ENCODE data around the gene MICAL3.

DNA sequence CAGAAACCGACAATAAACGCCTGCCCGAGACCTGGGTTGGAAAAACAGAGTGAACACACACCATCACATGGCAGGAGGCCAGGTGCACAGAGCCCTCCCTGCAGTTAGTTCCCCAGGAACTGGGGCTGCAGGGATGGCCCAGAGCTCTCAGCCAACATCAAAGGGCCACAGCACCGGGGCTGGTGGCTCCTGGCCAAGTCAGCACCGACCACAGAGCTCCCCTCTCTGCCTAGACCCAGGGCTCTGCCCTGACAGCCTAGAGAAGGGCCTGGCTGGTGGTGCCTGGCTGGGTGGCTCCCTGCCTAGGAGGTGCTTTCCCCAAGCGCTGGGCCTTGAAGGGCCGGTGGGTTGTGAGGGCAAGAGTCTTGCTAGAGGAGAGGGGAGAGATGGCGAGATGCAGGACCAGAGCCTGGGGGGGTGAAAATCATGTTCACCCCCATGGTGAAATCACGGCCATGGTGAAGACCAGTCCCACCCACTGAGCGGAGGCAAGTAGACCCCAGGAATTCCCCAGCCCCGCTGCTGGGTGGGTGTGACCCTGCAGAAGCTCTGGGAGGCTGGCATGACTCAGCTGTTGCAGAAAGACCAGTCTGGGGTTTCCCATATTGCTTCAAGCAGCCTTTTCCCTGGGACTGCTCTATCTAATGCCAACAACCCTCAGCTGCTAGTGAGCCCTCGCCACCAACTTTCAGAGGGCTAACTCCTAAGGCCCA, 242.9 kb downstream of the MICAL3 start:
- TF ChIP-seq POLR2A (IDR thresholded peaks at IDR 0.05), result no peak
- TF ChIP-seq, protein P1, sequence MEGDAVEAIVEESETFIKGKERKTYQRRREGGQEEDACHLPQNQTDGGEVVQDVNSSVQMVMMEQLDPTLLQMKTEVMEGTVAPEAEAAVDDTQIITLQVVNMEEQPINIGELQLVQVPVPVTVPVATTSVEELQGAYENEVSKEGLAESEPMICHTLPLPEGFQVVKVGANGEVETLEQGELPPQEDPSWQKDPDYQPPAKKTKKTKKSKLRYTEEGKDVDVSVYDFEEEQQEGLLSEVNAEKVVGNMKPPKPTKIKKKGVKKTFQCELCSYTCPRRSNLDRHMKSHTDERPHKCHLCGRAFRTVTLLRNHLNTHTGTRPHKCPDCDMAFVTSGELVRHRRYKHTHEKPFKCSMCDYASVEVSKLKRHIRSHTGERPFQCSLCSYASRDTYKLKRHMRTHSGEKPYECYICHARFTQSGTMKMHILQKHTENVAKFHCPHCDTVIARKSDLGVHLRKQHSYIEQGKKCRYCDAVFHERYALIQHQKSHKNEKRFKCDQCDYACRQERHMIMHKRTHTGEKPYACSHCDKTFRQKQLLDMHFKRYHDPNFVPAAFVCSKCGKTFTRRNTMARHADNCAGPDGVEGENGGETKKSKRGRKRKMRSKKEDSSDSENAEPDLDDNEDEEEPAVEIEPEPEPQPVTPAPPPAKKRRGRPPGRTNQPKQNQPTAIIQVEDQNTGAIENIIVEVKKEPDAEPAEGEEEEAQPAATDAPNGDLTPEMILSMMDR (IDR thresholded peaks at IDR 0.05), result no peak

All from testis (tissue), 2 donors.